NB4 (cell line): ENCODE measurements around the gene MRPL49.

ENCODE experiments used
- POLR2A ChIP-seq: IDR thresholded peaks from 2 replicates; pipeline ENCODE4 v1.6.1; 2011; ENCODE audit warnings: mild to moderate bottlenecking; ENCODE audit not compliant: insufficient read length; ENCODE audit errors: extremely low read depth
- TF ChIP-seq, protein P1 (sequence below): IDR thresholded peaks from one replicate; pipeline ENCODE4 v1.5.1; 2012; ENCODE audit warnings: low read depth, low read length

DNA sequence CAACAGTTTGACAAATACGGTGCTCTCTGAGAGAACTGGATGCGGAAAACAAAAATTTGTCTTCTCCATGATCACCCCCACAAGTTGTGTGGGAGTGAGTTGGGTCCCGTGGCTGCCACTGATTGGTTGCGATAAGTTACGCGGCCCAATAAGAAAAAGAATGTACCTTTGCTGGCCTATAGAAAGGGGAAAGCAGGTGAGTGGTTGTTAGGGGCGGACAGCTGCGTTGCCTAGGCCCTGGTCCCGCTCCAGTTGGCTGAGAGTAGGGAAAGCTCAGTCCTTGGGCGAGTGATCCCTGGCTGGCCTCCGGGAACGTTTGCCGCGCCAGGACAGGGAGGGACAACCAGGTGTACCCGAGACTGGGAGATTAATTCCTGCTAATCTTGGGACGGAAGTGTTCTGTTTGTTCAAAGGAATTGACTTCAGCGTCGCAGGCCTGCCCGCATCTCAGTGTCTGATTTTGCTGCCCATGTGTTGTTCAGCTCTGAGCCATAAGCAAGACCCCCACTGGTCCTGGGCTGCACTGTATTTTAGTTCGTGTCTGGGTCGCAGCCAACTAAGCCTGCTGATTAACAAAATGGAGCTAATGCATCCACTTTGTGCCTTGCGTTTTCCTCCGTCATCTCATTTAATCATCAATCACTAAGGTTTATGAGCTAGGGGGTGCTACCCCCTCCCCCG, 13.0 kb downstream of the MRPL49 start:
- TF ChIP-seq POLR2A, result peak; percentile 80
- TF ChIP-seq, protein P1, sequence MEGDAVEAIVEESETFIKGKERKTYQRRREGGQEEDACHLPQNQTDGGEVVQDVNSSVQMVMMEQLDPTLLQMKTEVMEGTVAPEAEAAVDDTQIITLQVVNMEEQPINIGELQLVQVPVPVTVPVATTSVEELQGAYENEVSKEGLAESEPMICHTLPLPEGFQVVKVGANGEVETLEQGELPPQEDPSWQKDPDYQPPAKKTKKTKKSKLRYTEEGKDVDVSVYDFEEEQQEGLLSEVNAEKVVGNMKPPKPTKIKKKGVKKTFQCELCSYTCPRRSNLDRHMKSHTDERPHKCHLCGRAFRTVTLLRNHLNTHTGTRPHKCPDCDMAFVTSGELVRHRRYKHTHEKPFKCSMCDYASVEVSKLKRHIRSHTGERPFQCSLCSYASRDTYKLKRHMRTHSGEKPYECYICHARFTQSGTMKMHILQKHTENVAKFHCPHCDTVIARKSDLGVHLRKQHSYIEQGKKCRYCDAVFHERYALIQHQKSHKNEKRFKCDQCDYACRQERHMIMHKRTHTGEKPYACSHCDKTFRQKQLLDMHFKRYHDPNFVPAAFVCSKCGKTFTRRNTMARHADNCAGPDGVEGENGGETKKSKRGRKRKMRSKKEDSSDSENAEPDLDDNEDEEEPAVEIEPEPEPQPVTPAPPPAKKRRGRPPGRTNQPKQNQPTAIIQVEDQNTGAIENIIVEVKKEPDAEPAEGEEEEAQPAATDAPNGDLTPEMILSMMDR, result no peak
